ENCODE data around the gene ZNF785.

The ZNF785 gene

DNA sequence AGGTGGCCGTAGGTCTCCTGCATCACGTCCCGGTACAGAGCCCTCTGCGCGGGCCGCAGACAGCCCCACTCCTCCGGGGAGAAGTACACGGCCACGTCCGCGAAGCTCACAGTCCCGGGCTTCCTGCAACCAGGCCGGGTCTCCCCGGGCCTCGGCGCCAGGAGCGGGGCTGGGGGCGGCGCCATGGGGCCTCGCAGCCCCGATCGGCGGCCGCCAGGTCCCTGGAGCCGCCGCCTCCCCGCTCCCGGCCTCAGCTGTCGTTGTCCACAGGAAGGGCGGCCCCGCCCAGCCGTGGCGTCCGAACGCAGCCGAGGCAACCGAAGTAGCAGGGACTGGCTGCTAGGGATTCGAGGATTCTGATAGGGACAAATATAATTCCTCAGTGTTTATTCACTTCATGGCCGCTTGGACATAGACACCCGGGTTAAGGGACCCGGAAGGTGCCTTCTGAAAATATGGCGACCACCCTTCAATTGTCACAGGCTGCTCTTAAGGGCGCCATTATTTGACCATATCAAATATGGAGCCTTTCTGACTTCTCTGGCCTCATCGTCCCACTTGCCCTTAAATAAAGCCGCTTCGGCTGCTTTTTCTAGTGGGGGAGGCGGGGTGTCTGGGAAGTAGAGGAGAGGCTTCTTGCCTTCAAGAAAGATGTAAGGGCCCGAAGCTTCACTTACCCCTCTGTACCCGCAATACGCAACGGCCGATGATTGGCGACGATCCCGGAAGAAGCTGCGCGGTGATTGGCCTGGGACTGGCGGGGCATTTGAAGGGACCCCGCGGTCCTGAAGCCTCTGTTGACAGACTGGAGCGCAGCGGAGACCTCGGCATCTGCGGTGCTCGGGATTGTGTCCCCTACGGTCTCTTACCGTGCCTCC is 13.8 kb downstream of the ZNF785 start, which contains the start of gene ZNF688:
Gene ZNF688 (minus strand): TSS at position 270 of the 878 bp plus-strand sequence. CDS start 85 bp downstream, at position 185.
- no peaks in the 10 kb centered on the region for H3K27me3 ChIP-seq (ENCODE audit: control insufficient read depth, insufficient read depth, low read length)
- H3K36me3 ChIP-seq (ENCODE audit: control insufficient read depth, insufficient read depth, low read length): no peaks in the 10 kb centered on the region
- no peak within 1 kb of the TSS for H3K27ac ChIP-seq (ENCODE audit: low read length)
- peak within 1 kb of the TSS; percentile 68; the same call in 1 of the 2 replicates for H3K4me3 ChIP-seq (ENCODE audit: low read length)
- peaks cover 1% of the 10 kb centered on the region for H3K4me1 ChIP-seq (ENCODE audit: control insufficient read depth, insufficient read depth, low read length)
- no peaks in the 10 kb centered on the region for H3K9me3 ChIP-seq (ENCODE audit: control insufficient read depth, insufficient read depth, low read length)
- peak; percentile 75 for DNase-seq (ENCODE audit: low read depth, low spot score)
- no CpG with 5 or more reads among the region's 67 CpGs for WGBS (ENCODE audit: insufficient coverage, insufficient read length)

DNA sequence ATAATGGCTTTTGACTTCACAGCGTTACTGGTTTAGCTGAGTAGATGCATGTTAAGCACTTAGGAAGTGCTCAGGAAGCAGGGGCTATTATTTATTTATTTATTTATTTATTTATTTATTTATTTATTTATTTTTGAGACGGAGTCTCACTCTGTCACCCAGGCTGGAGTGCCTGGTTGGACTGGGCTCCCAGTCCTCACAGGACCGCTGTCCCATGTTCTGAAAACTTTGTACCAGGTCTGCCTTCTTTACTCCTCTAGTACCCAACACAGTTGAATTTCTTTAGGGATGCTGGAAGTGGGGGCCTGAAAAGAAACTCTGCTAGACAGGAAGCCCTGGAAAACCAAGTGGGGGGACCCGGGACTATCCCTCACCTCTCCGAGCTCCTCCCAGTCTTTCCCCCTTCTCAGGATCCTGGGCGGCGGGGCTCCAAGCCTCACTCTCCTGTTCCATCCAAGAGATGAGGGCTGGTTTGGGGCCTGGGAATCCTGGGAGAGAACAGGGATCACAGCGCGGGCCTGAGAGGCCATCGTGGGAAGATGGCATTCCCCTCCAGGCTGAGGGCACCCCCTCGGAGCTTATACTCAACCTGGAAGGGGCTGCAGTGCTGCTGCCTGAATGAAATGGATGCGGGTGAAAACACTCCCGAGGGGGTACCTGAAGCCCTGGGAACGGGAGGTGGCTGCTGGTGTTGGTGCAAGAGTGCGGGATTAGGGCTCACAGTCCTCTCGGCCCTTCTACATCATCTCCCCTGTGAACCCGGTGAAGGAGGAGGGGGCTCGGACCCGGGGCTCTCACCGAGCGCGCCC is 14.7 kb downstream of the ZNF785 start:
- WGBS (ENCODE audit: insufficient coverage, insufficient read length): no CpG with 5 or more reads among the region's 22 CpGs
- Histone ChIP-seq H3K9me3 (ENCODE audit: control insufficient read depth, insufficient read depth, low read length) (no peaks in the 10 kb centered on the region), H3K4me3 (ENCODE audit: low read length) (peak overlapping the region; percentile 68; the same call in 1 of the 2 replicates), H3K27ac (ENCODE audit: low read length) (no peak overlapping the region), H3K36me3 (ENCODE audit: control insufficient read depth, insufficient read depth, low read length) (no peaks in the 10 kb centered on the region), H3K27me3 (ENCODE audit: control insufficient read depth, insufficient read depth, low read length) (no peaks in the 10 kb centered on the region), H3K4me1 (ENCODE audit: control insufficient read depth, insufficient read depth, low read length) (peaks cover 1% of the 10 kb centered on the region)
- no peak for DNase-seq (ENCODE audit: low read depth, low spot score)

DNA sequence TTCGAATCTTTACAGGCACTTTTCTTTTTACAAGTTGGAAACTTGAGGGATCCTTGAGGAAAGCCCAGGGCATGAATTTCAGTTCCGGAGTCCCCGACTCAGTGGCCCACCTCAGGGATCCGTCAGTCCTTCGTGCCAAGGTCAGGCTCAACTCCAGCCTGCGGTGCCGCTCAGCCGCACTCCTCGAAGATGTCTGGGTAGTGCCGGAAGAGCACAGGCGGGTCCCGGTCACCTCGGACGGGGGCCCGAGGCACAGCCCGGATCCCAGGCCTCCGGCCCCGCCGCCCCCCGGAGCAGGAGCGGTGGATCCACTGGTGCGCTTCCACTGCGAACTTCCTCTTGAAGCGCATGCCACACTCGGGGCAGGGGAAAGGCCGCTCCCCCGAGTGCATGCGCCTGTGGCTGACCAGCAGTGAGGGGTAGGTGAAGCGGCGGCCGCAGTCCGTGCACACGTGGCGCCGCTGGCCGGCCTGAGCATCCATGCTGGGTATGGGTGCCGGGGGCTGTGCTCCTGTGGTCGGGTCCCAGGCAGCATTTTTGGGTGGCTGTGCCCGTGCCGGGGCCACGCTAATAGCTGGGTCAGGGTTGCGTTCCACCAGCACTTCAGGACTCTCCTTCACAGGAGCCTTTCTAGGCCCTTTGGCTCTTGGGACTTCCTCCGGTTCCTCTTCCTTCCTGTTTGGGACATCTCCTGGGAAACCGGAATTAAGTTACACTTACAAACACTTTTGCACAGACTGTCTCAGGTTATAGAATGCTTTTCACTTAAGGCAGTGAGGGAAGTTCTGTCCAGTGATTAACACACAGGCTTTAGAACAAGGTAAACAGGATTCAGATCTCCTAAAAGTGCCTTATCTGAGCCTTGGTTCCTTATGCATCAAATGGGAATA is 15.5 kb downstream of the ZNF785 start:
- WGBS (ENCODE audit: insufficient coverage, insufficient read length): no CpG with 5 or more reads among the region's 44 CpGs
- H3K36me3 ChIP-seq (ENCODE audit: control insufficient read depth, insufficient read depth, low read length): no peaks in the 10 kb centered on the region
- DNase-seq (ENCODE audit: low read depth, low spot score): no peak
- H3K9me3 ChIP-seq (ENCODE audit: control insufficient read depth, insufficient read depth, low read length): no peaks in the 10 kb centered on the region
- no peaks in the 10 kb centered on the region for H3K27me3 ChIP-seq (ENCODE audit: control insufficient read depth, insufficient read depth, low read length)
- no peak overlapping the region for H3K4me3 ChIP-seq (ENCODE audit: low read length)
- H3K4me1 ChIP-seq (ENCODE audit: control insufficient read depth, insufficient read depth, low read length): peaks cover 1% of the 10 kb centered on the region
- H3K27ac ChIP-seq (ENCODE audit: low read length): no peak overlapping the region

DNA sequence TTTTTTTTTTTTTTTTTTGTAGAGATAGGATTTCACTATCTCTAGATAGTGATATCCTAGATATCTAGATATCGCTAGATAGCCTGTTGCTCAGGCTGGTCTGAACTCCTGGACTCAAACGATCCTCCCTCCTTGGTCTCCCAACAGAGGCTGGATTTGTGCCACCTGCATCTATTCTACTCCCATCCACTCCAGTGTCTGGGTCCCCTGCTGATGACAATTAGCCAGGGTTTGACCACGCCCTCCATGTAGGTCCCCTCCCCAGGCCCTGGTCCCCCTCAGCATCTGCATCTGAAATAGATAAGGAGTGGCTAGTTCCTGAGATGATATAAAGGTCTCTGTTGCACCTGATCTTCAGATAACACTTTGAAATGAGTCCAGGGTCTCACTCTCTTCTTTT is 16.2 kb downstream of the ZNF785 start:
- Histone ChIP-seq H3K36me3 (ENCODE audit: control insufficient read depth, insufficient read depth, low read length) (no peaks in the 10 kb centered on the region), H3K4me3 (ENCODE audit: low read length) (no peak overlapping the region), H3K9me3 (ENCODE audit: control insufficient read depth, insufficient read depth, low read length) (no peaks in the 10 kb centered on the region), H3K27ac (ENCODE audit: low read length) (no peak overlapping the region), H3K27me3 (ENCODE audit: control insufficient read depth, insufficient read depth, low read length) (no peaks in the 10 kb centered on the region), H3K4me1 (ENCODE audit: control insufficient read depth, insufficient read depth, low read length) (peaks cover 1% of the 10 kb centered on the region)
- DNase-seq (ENCODE audit: low read depth, low spot score): no peak
- WGBS (ENCODE audit: insufficient coverage, insufficient read length): no CpG with 5 or more reads among the region's 3 CpGs

DNA sequence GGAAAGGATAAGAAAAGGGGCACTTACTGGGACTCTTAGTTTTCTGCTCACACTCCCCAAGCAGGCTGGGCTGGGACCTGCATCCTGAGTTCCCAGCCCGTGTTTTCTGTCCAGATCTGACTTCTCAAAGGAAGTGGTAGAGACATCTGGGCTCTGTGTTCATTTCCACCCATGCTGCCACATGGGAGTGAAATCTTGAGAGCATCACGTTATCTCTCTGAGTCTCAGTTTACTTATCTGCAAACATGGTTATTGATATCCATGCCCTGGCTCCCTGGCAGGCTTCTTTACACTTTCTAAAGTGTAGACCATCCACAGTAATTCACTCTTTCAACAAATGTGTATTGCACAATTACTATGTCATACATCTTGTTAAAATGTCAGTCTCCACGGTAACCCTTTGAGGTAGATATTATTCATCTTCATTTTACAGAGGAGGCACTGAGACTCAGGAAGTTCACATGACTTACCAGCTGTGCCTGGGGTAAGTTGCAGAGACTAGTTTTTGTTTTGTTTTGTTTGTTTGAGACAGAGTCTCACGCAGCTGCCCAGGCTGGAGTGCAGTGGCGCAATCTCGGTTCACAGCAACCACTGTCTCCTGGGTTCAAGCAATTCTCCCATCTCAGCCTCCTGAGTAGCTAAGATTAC is 17.4 kb downstream of the ZNF785 start:
- Histone ChIP-seq H3K36me3 (ENCODE audit: control insufficient read depth, insufficient read depth, low read length) (no peaks in the 10 kb centered on the region), H3K27ac (ENCODE audit: low read length) (no peak overlapping the region), H3K4me1 (ENCODE audit: control insufficient read depth, insufficient read depth, low read length) (peaks cover 1% of the 10 kb centered on the region), H3K4me3 (ENCODE audit: low read length) (no peak overlapping the region), H3K27me3 (ENCODE audit: control insufficient read depth, insufficient read depth, low read length) (no peaks in the 10 kb centered on the region), H3K9me3 (ENCODE audit: control insufficient read depth, insufficient read depth, low read length) (no peaks in the 10 kb centered on the region)
- no CpG with 5 or more reads among the region's 6 CpGs for WGBS (ENCODE audit: insufficient coverage, insufficient read length)
- no peak for DNase-seq (ENCODE audit: low read depth, low spot score)

DNA sequence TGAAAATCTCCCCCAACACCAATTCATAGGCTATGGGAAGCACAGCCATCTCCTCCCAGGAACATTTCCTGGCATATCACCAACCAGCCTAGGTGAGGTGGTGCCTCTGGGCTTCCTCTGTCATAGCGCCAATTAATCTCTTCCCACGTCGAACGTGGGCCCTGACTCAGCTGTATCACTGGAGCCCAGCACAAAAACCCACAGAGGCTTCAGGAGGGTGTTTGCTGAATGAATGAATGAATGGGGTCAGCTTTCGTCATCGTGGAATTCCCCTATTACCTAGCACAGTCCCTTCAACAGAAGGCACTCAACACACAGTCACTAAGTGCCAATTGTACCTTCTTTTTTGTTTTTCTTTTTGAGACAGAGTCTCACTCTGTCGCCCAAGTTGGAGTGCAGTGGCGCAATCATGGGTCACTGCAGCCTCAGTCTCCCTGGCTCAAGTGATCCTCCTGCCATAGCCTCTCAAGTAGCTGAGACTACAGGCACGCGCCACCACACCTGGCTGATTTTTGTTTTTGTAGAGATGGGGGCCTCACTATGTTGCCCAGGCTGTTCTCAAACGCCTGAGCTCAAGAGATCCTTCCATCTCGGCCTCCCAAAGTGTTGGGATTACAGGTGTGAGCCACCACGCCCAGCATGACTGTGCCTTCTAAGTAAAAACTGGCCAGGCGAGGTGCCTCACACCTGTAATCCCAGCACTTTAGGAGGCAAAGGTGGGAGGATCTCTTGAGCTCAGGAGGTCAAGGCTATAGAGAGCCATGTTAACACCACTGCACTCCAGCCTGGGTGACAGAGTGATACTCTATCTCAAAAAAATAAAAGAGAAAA is 18.1 kb downstream of the ZNF785 start:
- H3K4me3 ChIP-seq (ENCODE audit: low read length): no peak overlapping the region
- no peak overlapping the region for H3K27ac ChIP-seq (ENCODE audit: low read length)

DNA sequence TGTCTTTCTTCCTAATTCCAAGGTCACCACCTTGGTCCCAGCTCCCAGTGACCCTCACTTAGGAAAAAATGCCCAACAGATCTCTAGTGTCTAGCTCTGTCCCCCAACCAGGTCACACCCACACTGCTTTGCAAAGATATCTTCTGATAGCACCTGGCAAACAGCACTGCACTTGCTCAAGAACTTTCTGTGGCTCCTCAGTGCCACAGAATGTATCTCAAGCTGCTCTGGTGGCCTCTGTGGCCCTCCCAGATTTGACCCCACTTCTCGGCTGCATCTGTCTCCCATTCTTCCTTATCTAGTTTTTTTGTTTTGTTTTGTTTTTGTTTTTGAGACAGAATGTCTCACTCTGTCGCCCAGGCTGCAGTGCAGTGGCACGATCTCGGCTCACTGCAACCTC is 19.0 kb downstream of the ZNF785 start:
- no peak overlapping the region for H3K4me3 ChIP-seq (ENCODE audit: low read length)
- no peak overlapping the region for H3K27ac ChIP-seq (ENCODE audit: low read length)
- no CpG with 5 or more reads among the region's 4 CpGs for WGBS (ENCODE audit: insufficient coverage, insufficient read length)
- H3K27me3 ChIP-seq (ENCODE audit: control insufficient read depth, insufficient read depth, low read length): no peaks in the 10 kb centered on the region
- no peaks in the 10 kb centered on the region for H3K36me3 ChIP-seq (ENCODE audit: control insufficient read depth, insufficient read depth, low read length)
- DNase-seq (ENCODE audit: low read depth, low spot score): no peak
- H3K4me1 ChIP-seq (ENCODE audit: control insufficient read depth, insufficient read depth, low read length): peaks cover 1% of the 10 kb centered on the region
- no peaks in the 10 kb centered on the region for H3K9me3 ChIP-seq (ENCODE audit: control insufficient read depth, insufficient read depth, low read length)

More for the DNA sequence above, 18.1 kb downstream of the ZNF785 start:
- Histone ChIP-seq H3K4me1 (ENCODE audit: control insufficient read depth, insufficient read depth, low read length) (peaks cover 1% of the 10 kb centered on the region), H3K36me3 (ENCODE audit: control insufficient read depth, insufficient read depth, low read length) (no peaks in the 10 kb centered on the region), H3K27me3 (ENCODE audit: control insufficient read depth, insufficient read depth, low read length) (no peaks in the 10 kb centered on the region), H3K9me3 (ENCODE audit: control insufficient read depth, insufficient read depth, low read length) (no peaks in the 10 kb centered on the region)
- no peak for DNase-seq (ENCODE audit: low read depth, low spot score)
- WGBS (ENCODE audit: insufficient coverage, insufficient read length): no CpG with 5 or more reads among the region's 14 CpGs

DNA sequence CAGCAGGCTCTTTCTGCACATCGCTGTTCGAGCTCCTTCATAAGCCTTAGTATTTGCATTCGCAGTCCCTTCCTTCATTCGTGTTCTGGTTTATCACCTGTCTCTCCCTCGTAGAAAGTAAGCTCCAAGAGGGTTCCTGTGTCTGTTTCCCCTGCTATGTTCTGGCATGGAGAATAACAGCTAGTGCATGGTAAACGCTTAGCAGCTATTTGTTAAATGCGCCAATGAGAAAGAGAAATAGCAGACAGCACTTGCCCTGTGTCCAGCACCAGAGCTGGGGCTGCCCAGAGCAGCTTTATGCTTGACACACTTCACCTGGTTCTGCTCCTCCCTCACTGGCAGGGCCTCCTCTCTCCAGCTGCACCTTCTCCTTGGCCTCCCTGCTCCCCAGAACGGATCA is 19.5 kb downstream of the ZNF785 start:
- no peak overlapping the region for H3K4me3 ChIP-seq (ENCODE audit: low read length)
- no peaks in the 10 kb centered on the region for H3K27me3 ChIP-seq (ENCODE audit: control insufficient read depth, insufficient read depth, low read length)
- H3K9me3 ChIP-seq (ENCODE audit: control insufficient read depth, insufficient read depth, low read length): no peaks in the 10 kb centered on the region
- DNase-seq (ENCODE audit: low read depth, low spot score): no peak
- no peak overlapping the region for H3K27ac ChIP-seq (ENCODE audit: low read length)
- no CpG with 5 or more reads among the region's 8 CpGs for WGBS (ENCODE audit: insufficient coverage, insufficient read length)
- H3K36me3 ChIP-seq (ENCODE audit: control insufficient read depth, insufficient read depth, low read length): no peaks in the 10 kb centered on the region
- peaks cover 1% of the 10 kb centered on the region for H3K4me1 ChIP-seq (ENCODE audit: control insufficient read depth, insufficient read depth, low read length)

DNA sequence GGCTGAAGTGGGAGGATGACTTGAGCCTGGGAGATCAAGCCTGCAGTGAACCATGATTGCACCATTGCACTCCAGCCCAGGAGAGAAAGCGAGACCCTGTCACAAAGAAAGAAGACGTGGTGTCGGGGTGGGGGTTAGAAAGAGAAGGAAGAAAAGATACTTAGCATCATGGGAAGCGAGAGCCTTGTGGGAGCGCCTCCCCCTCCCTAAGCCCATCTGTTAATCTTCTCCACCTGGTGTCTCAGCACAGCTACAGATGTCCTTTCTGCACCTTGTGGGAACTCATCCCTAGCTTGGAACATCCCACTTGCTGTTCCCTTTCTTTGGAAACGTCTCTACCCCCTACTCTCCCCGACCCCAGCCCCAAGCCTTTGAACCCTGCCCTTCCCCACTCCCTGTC is 20.0 kb downstream of the ZNF785 start:
- H3K9me3 ChIP-seq (ENCODE audit: control insufficient read depth, insufficient read depth, low read length): no peaks in the 10 kb centered on the region
- DNase-seq (ENCODE audit: low read depth, low spot score): no peak
- H3K27ac ChIP-seq (ENCODE audit: low read length): no peak overlapping the region
- no peaks in the 10 kb centered on the region for H3K36me3 ChIP-seq (ENCODE audit: control insufficient read depth, insufficient read depth, low read length)
- H3K4me3 ChIP-seq (ENCODE audit: low read length): no peak overlapping the region
- H3K4me1 ChIP-seq (ENCODE audit: control insufficient read depth, insufficient read depth, low read length): peaks cover 1% of the 10 kb centered on the region
- no peaks in the 10 kb centered on the region for H3K27me3 ChIP-seq (ENCODE audit: control insufficient read depth, insufficient read depth, low read length)
- WGBS (ENCODE audit: insufficient coverage, insufficient read length): no CpG with 5 or more reads among the region's 7 CpGs
